Calu3 (cell line): Measurements from ENCODE around the gene DPP6. TPM values are rescaled to one million over a fixed set of nuclear protein-coding genes. Genes with fewer than 3 reads are reported as not detected.
"Not testable (repeated sequence)": the region's sequence is repeated elsewhere in the genome, so short reads cannot be mapped to it uniquely, and the experiment has no call there.

Experiments
- BruUV-seq: library from RNA; stranded (reverse); fragments of 400-500 nt; replicated peaks from 2 replicates; lab custom pipeline; 2021; lab: Mats Ljungman, UMichigan
- CTCF ChIA-PET: fragments of 300-600 bp; sonication (Branson Sonifier 250); formaldehyde crosslinking; loops from one replicate; lab custom pipeline; 2022; ENCODE audit warnings: antibody characterized with exemption; lab: Charles Lee
- DNase-seq: peaks from one replicate; pipeline ENCODE4 v3.0.0; 2022
- H3K27ac Mint-ChIP-seq: one replicate; pipeline ENCODE4 v1.8.0; 2022; ENCODE audit warnings: mixed read lengths; ENCODE audit not compliant: unreplicated experiment
- H3K27me3 Mint-ChIP-seq: one replicate; pipeline ENCODE4 v1.8.0; 2022; ENCODE audit warnings: mixed read lengths; ENCODE audit not compliant: unreplicated experiment
- H3K36me3 Mint-ChIP-seq: one replicate; pipeline ENCODE4 v1.8.0; 2022; ENCODE audit warnings: mild to moderate bottlenecking, moderate library complexity, mixed read lengths; ENCODE audit not compliant: insufficient read depth, unreplicated experiment
- H3K4me1 Mint-ChIP-seq: one replicate; pipeline ENCODE4 v1.8.0; 2022; ENCODE audit warnings: mild to moderate bottlenecking, low read depth, mixed read lengths; ENCODE audit not compliant: unreplicated experiment
- H3K4me3 Mint-ChIP-seq: one replicate; pipeline ENCODE4 v1.8.0; 2022; ENCODE audit warnings: mild to moderate bottlenecking, low read depth, moderate library complexity, mixed read lengths; ENCODE audit not compliant: unreplicated experiment
- H3K9me3 Mint-ChIP-seq: one replicate; pipeline ENCODE4 v1.8.0; 2022; ENCODE audit warnings: low read depth, mixed read lengths; ENCODE audit not compliant: unreplicated experiment
- intact Hi-C: fragments of 100-400 bp; cut with micrococcal nuclease; formaldehyde crosslinking; loops from one replicate; pipeline ENCODE4 v1.10.0; 2022; ENCODE audit not compliant: unreplicated experiment
- total RNA-seq: library from RNA; stranded (reverse); gene quantifications from 2 replicates; pipeline ENCODE4 v1.2.3, GENCODE V29; 2022

Gene DPP6
- total RNA-seq, 1 experiment from 2014 or later = not detected

GRCh38 chr7:154039466-154040165 is 12.6 kb upstream of the DPP6 start:
- CTCF ChIA-PET, H3K36me3 Mint-ChIP-seq, H3K4me1 Mint-ChIP-seq, BruUV-seq, H3K4me3 Mint-ChIP-seq, intact Hi-C loops, H3K27me3 Mint-ChIP-seq, H3K9me3 Mint-ChIP-seq, H3K27ac Mint-ChIP-seq: not testable (repeated sequence)
- peak; percentile 28 for DNase-seq

- DNase-seq, H3K36me3 Mint-ChIP-seq, intact Hi-C loops, H3K27me3 Mint-ChIP-seq, BruUV-seq, CTCF ChIA-PET, H3K4me1 Mint-ChIP-seq, H3K4me3 Mint-ChIP-seq, H3K9me3 Mint-ChIP-seq, H3K27ac Mint-ChIP-seq: not testable (repeated sequence)
These were observed 1.8 kb upstream of the DPP6 start for GRCh38 chr7:154050394-154050793.

- H3K36me3 Mint-ChIP-seq, H3K4me3 Mint-ChIP-seq, DNase-seq, H3K27ac Mint-ChIP-seq, H3K9me3 Mint-ChIP-seq, H3K4me1 Mint-ChIP-seq, BruUV-seq, intact Hi-C loops, CTCF ChIA-PET, H3K27me3 Mint-ChIP-seq: not testable (repeated sequence)
These were observed 1.1 kb upstream of the DPP6 start for GRCh38 chr7:154051006-154051642.

- H3K9me3 Mint-ChIP-seq, DNase-seq, CTCF ChIA-PET, H3K36me3 Mint-ChIP-seq, H3K4me3 Mint-ChIP-seq, H3K27ac Mint-ChIP-seq, H3K4me1 Mint-ChIP-seq, BruUV-seq, intact Hi-C loops, H3K27me3 Mint-ChIP-seq: not testable (repeated sequence)
These were observed 493 bp downstream of the DPP6 start for GRCh38 chr7:154052530-154053252.

- H3K4me3 Mint-ChIP-seq, H3K27ac Mint-ChIP-seq, H3K9me3 Mint-ChIP-seq, H3K36me3 Mint-ChIP-seq, H3K4me1 Mint-ChIP-seq, CTCF ChIA-PET, intact Hi-C loops, BruUV-seq, DNase-seq, H3K27me3 Mint-ChIP-seq: not testable (repeated sequence)
These were observed 1.5 kb downstream of the DPP6 start for GRCh38 chr7:154053466-154054312.

- H3K4me1 Mint-ChIP-seq, BruUV-seq, DNase-seq, H3K27ac Mint-ChIP-seq, intact Hi-C loops, H3K4me3 Mint-ChIP-seq, CTCF ChIA-PET, H3K36me3 Mint-ChIP-seq, H3K9me3 Mint-ChIP-seq, H3K27me3 Mint-ChIP-seq: not testable (repeated sequence)
These were observed 2.5 kb downstream of the DPP6 start for GRCh38 chr7:154054664-154055063.

- BruUV-seq, H3K27ac Mint-ChIP-seq, H3K4me3 Mint-ChIP-seq, CTCF ChIA-PET, H3K36me3 Mint-ChIP-seq, H3K4me1 Mint-ChIP-seq, H3K9me3 Mint-ChIP-seq, intact Hi-C loops, H3K27me3 Mint-ChIP-seq: not testable (repeated sequence)
- peak; percentile 3 for DNase-seq
These were observed 3.4 kb downstream of the DPP6 start for GRCh38 chr7:154055491-154056106.

- BruUV-seq, H3K36me3 Mint-ChIP-seq, DNase-seq, H3K27ac Mint-ChIP-seq, CTCF ChIA-PET, H3K4me1 Mint-ChIP-seq, H3K27me3 Mint-ChIP-seq, H3K4me3 Mint-ChIP-seq, intact Hi-C loops, H3K9me3 Mint-ChIP-seq: not testable (repeated sequence)
These were observed 6.6 kb downstream of the DPP6 start for GRCh38 chr7:154058783-154059182.

GRCh38 chr7:154060551-154060950 is 8.4 kb downstream of the DPP6 start:
- H3K27me3 Mint-ChIP-seq, H3K36me3 Mint-ChIP-seq, intact Hi-C loops, BruUV-seq, H3K4me1 Mint-ChIP-seq, H3K27ac Mint-ChIP-seq, DNase-seq, CTCF ChIA-PET, H3K4me3 Mint-ChIP-seq, H3K9me3 Mint-ChIP-seq: not testable (repeated sequence)
